HCT116 (cell line): Measurements from ENCODE around the gene TLCD1. TPM values are rescaled to one million over a fixed set of nuclear protein-coding genes. Genes with fewer than 3 reads are reported as not detected.
A peak's percentile ranks its signal among the peaks of the same experiment; 100 is the strongest.

Experiments
- ATAC-seq: fragments of 200-7000 bp; cut with Tn5 transposase; 2 replicates; pipeline ENCODE4 v1.9.1; 2020; ENCODE audit warnings: mild to moderate bottlenecking, moderate library complexity
- BruUV-seq: library from RNA; stranded (reverse); fragments of 400-500 nt; replicated peaks from 2 replicates; lab custom pipeline; 2021; lab: Mats Ljungman, UMichigan
- CTCF ChIA-PET: fragments of 300-600 bp; sonication (Branson Sonifier 250); formaldehyde crosslinking; loops from one replicate; lab custom pipeline; 2021; ENCODE audit warnings: antibody characterized with exemption; lab: Charles Lee
- POLR2A ChIA-PET: fragments of 300-600, 350-600 bp; sonication (Branson Sonifier 250); formaldehyde crosslinking; loops from one replicate; lab custom pipeline; 2021; ENCODE audit warnings: antibody characterized with exemption; lab: Charles Lee
- RAD21 ChIA-PET, 2 experiments: fragments of 300-600 bp; sonication (Branson Sonifier 250); formaldehyde crosslinking; loops; one replicate each; lab custom pipeline; 2023; ENCODE audit warnings: low total read pairs in 2 of 2; ENCODE audit not compliant: uncharacterized antibody in 2 of 2, unreplicated experiment in 2 of 2, low non-redundant PET in 1 of 2; lab: Charles Lee
- DNase-seq: peaks from one replicate; pipeline ENCODE4 v3.0.0-alpha.2; 2010; ENCODE audit warnings: low read depth, low spot score
- H2AFZ ChIP-seq: fragments of 200-600 bp; shearing (Covaris generic), sonication (generic); 2 replicates; pipeline ENCODE4 v1.6.1; 2017; ENCODE audit warnings: low read depth, mixed run types, mixed read lengths, antibody characterized with exemption, low read length; ENCODE audit not compliant: poor library complexity, severe bottlenecking
- H3K27ac ChIP-seq: 2 replicates; pipeline ENCODE4 v1.5.1; 2012; ENCODE audit warnings: low read depth, low read length
- H3K27me3 ChIP-seq: fragments of 200-600 bp; sonication (generic); 2 replicates; pipeline ENCODE4 v1.6.1; 2016; ENCODE audit warnings: mixed run types, low read length, mixed read lengths; ENCODE audit not compliant: insufficient read depth
- H3K36me3 ChIP-seq, 2 experiments: fragments of 200-500 bp in 1 of 2; fragments of 200-600 bp in 1 of 2; sonication (Bioruptor generic) in 1 of 2; sonication (generic) in 1 of 2; 2 replicates each; pipeline versions ENCODE4 v1.5.1 to v1.6.1; 2014 to 2016; ENCODE audit warnings: low read length in 2 of 2, inconsistent platforms in 1 of 2, mixed read lengths in 1 of 2, mixed run types in 1 of 2; ENCODE audit not compliant: insufficient read depth in 2 of 2, control insufficient read depth in 1 of 2
- H3K4me1 ChIP-seq, 2 experiments: fragments of 200-600 bp in 1 of 2; sonication (generic) in 1 of 2; 2 replicates each; pipeline versions ENCODE4 v1.5.1 to v1.6.1; 2012 to 2017; ENCODE audit warnings: low read length in 2 of 2, inconsistent platforms in 1 of 2, mild to moderate bottlenecking in 1 of 2, mixed read lengths in 1 of 2, mixed run types in 1 of 2, moderate library complexity in 1 of 2; ENCODE audit not compliant: insufficient read depth in 2 of 2, control insufficient read depth in 1 of 2
- H3K4me2 ChIP-seq: fragments of 200-600 bp; sonication (generic); 2 replicates; pipeline ENCODE4 v1.6.1; 2017; ENCODE audit warnings: mixed run types, low read length, mixed read lengths
- H3K4me3 ChIP-seq, 2 experiments: fragments of 200-600 bp in 1 of 2; sonication (generic) in 1 of 2; replicated peaks in 1 of 2; 2 replicates each; pipeline ENCODE4 v1.5.1; 2011 to 2016; ENCODE audit warnings: low read length in 2 of 2, control low read depth in 1 of 2, low read depth in 1 of 2, mild to moderate bottlenecking in 1 of 2, mixed read lengths in 1 of 2, mixed run types in 1 of 2
- H3K79me2 ChIP-seq: fragments of 200-600 bp; sonication (generic); 2 replicates; pipeline ENCODE4 v1.6.1; 2017; ENCODE audit warnings: mild to moderate bottlenecking, mixed run types, low read length, moderate library complexity, mixed read lengths; ENCODE audit not compliant: insufficient read depth
- H3K9ac ChIP-seq: fragments of 200-600 bp; sonication (generic); 2 replicates; pipeline ENCODE4 v1.6.1; 2016; ENCODE audit warnings: low read length, mixed read lengths
- H3K9me2 ChIP-seq: fragments of 200-600 bp; sonication (generic), shearing (Covaris generic); 2 replicates; pipeline ENCODE4 v1.6.1; 2017; ENCODE audit warnings: mixed run types, mild to moderate bottlenecking, moderate library complexity; ENCODE audit not compliant: insufficient read depth
- H3K9me3 ChIP-seq, 2 experiments: fragments of 200-500 bp in 1 of 2; fragments of 200-600 bp in 1 of 2; sonication (Bioruptor generic) in 1 of 2; sonication (generic) in 1 of 2; 2 replicates each; pipeline ENCODE4 v1.6.1; 2014 to 2017; ENCODE audit warnings: low read length in 2 of 2, mixed read lengths in 2 of 2, inconsistent platforms in 1 of 2, low read depth in 1 of 2, mild to moderate bottlenecking in 1 of 2, mixed run types in 1 of 2, moderate library complexity in 1 of 2; ENCODE audit not compliant: control insufficient read depth in 1 of 2, insufficient read depth in 1 of 2
- H4K20me1 ChIP-seq: fragments of 200-600 bp; sonication (generic), shearing (Covaris generic); 2 replicates; pipeline ENCODE4 v1.6.1; 2017; ENCODE audit warnings: mixed run types, mild to moderate bottlenecking, moderate library complexity; ENCODE audit not compliant: insufficient read depth
- EGR1 ChIP-seq: IDR thresholded peaks from 2 replicates; pipeline ENCODE4 v1.6.1; 2012; ENCODE audit warnings: low read depth
- EZH2phosphoT487 ChIP-seq: fragments of 200-600 bp; IDR thresholded peaks from 2 replicates; pipeline ENCODE4 v1.6.1; 2018; ENCODE audit warnings: antibody characterized with exemption, borderline replicate concordance
- JUND ChIP-seq: IDR thresholded peaks from 2 replicates; pipeline ENCODE4 v1.6.1; 2012
- POLR2AphosphoS5 ChIP-seq: IDR thresholded peaks from 2 replicates; pipeline ENCODE4 v1.6.1; 2011; ENCODE audit warnings: mild to moderate bottlenecking, low read depth, low read length, moderate library complexity
- RAD21 ChIP-seq: IDR thresholded peaks from 2 replicates; pipeline ENCODE4 v1.6.1; 2012; ENCODE audit warnings: low read depth, mild to moderate bottlenecking
- SP1 ChIP-seq: IDR thresholded peaks from 2 replicates; pipeline ENCODE4 v1.6.1; 2012; ENCODE audit warnings: low read depth
- SRF ChIP-seq: IDR thresholded peaks from 2 replicates; pipeline ENCODE4 v1.6.1; 2012; ENCODE audit warnings: low read depth
- ZNF274 ChIP-seq: fragments of 200-500 bp; sonication (Bioruptor generic); IDR thresholded peaks from 2 replicates; pipeline ENCODE4 v1.6.1; 2014; ENCODE audit warnings: mild to moderate bottlenecking, low read depth, low read length, inconsistent platforms
- intact Hi-C: fragments of 100-400 bp; cut with micrococcal nuclease; formaldehyde crosslinking; loops from 2 replicates; pipeline ENCODE4 v1.10.0; 2022
- total RNA-seq: library from RNA; stranded (reverse); gene quantifications from one replicate; pipeline ENCODE4 v1.2.1, GENCODE V29; 2021; ENCODE audit not compliant: unreplicated experiment
- TF ChIP-seq, protein P1 (sequence below), 3 experiments: fragments of 200-600 bp in 1 of 3; sonication (generic) in 1 of 3; IDR thresholded peaks in 2 of 3; conservative IDR thresholded peaks in 1 of 3; 2 replicates each; pipeline ENCODE4 v1.5.1; 2012 to 2017; ENCODE audit warnings: low read depth in 2 of 3, low read length in 2 of 3, antibody characterized with exemption in 1 of 3, borderline replicate concordance in 1 of 3, control low read depth in 1 of 3, mild to moderate bottlenecking in 1 of 3, mixed read lengths in 1 of 3, mixed run types in 1 of 3, moderate library complexity in 1 of 3; ENCODE audit not compliant: insufficient read depth in 1 of 3

The TLCD1 gene
- total RNA-seq, 1 experiment from 2014 or later: 28.3 TPM

DNA sequence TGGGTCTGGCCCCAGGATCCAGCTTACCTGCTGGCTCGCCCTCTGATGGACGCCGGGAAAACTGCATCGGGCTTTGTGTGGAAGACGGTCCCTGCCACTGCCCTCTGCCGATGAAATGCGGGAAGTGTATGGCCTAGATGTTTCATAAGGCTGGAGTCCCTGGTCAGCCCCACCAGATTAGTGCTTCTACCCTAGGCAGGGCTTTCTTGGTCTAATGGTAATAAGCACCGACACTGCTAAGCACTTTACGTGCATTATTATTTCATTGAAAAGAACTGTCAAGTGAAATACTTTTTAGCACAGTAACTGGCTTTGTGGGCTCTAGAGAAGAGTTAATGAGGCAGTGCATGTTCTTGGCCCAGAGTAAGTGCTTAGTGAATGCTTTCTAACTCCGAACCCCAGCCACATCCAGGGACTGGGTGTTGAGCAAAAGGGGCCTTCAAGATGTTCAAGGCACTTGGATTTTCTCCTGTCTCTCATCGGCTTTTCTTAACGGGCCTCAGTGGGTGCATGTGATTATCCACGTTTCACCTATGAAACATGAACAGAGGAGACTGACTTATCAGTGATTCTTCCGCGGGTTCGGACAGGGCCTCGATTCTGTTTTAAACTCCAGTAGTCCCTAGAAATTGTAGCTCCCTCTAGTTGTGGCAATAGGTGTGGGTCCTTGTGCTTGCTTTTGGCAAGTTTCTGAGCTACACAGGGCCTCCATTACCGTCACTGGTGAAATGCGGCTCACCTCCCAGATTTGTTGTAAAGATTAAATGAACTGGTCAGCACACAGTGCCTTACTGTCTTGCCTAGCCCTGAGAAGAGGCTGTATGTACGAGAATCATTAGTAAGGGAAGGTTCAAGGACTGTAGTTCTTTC, 24.4 kb upstream of the TLCD1 start (continued):
- TF ChIP-seq, protein P1, sequence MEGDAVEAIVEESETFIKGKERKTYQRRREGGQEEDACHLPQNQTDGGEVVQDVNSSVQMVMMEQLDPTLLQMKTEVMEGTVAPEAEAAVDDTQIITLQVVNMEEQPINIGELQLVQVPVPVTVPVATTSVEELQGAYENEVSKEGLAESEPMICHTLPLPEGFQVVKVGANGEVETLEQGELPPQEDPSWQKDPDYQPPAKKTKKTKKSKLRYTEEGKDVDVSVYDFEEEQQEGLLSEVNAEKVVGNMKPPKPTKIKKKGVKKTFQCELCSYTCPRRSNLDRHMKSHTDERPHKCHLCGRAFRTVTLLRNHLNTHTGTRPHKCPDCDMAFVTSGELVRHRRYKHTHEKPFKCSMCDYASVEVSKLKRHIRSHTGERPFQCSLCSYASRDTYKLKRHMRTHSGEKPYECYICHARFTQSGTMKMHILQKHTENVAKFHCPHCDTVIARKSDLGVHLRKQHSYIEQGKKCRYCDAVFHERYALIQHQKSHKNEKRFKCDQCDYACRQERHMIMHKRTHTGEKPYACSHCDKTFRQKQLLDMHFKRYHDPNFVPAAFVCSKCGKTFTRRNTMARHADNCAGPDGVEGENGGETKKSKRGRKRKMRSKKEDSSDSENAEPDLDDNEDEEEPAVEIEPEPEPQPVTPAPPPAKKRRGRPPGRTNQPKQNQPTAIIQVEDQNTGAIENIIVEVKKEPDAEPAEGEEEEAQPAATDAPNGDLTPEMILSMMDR (IDR thresholded peaks at IDR 0.05 in 2 of 3, conservative IDR thresholded peaks at IDR 0.05 in 1 of 3; ENCODE audit: borderline replicate concordance in 1 of 3, insufficient read depth in 1 of 3, low read depth in 2 of 3, low read length in 2 of 3): peak; percentile 98 to 100 (median 98)
- TF ChIP-seq SP1: 0 out of 2 replicates have a peak, but pooled peaks have one; percentile 4
- TF ChIP-seq EGR1: no peak
- TF ChIP-seq EZH2phosphoT487: no peak
- TF ChIP-seq SRF: no peak

DNA sequence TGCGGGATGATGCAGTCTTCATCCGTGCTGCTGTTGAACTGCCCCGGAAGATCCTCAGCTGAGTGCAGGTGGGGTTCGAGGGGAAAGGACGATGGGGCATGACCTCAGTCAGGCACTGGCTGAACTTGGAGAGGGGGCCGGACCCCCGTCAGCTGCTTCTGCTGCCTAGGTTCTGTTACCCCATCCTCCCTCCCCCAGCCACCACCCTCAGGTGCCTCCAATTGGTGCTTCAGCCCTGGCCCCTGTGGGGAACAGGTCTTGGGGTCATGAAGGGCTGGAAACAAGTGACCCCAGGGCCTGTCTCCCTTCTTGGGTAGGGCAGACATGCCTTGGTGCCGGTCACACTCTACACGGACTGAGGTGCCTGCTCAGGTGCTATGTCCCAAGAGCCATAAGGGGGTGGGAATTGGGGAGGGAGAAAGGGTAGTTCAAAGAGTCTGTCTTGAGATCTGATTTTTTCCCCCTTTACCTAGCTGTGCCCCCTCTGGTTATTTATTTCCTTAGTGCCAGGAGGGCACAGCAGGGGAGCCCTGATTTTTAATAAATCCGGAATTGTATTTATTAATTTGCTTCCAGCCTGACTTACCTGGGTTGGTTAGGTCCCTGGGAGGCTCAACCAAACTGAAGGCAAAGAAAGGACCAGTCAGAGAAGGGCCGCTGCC, 23.6 kb upstream of the TLCD1 start:
- H3K27ac ChIP-seq: peak overlapping the region; percentile 98
- BruUV-seq: no TSS peak
- ATAC-seq (peak; percentile 4), DNase-seq (no peak)
- H3K79me2 ChIP-seq: peaks cover 57% of the 10 kb centered on the region
- H3K36me3 ChIP-seq: peaks cover 32 to 56% of the 10 kb centered on the region in 2 experiments
- ChIA-PET POLR2A (interaction anchor here (0.6 to 11.6 kb wide), 5 partner anchors 14 to 28 kb away, joined by 3 to 149 read pairs (median 4); partner anchors contain the start of genes NEK8 and TLCD1), CTCF (interaction anchor here (0.6 to 13.6 kb wide), 14 partner anchors 12 to 202 kb away, joined by 3 to 207 read pairs (median 5); partner anchors contain the start of genes NEK8, PHF12, RPL23A and TLCD1), RAD21 (interaction anchor here (1.4 to 1.9 kb wide), 2 partner anchors 22 to 23 kb away, joined by 13 to 28 read pairs; partner anchors contain the start of genes TLCD1 (in 2 of the 2) and NEK8 (in 1 of the 2))
- intact Hi-C loops: loop anchor here (1.0 kb wide), 1 partner anchor 22 kb away; no protein-coding TSS in a partner anchor
- H2AFZ ChIP-seq: no peak overlapping the region
- H3K4me1 ChIP-seq: peaks cover 22 to 46% of the 10 kb centered on the region in 2 experiments
- peak overlapping the region; percentile 17; the same call in 1 of the 2 replicates for H3K4me2 ChIP-seq
- no peak overlapping the region for H3K4me3 ChIP-seq
- no peaks in the 10 kb centered on the region for H3K27me3 ChIP-seq
- no peaks in the 10 kb centered on the region for H3K9me2 ChIP-seq
- TF ChIP-seq JUND (no peak), RAD21 (no peak), ZNF274 (no peak), POLR2AphosphoS5 (no peak)
- TF ChIP-seq, protein P1 (IDR thresholded peaks at IDR 0.05 in 2 of 3, conservative IDR thresholded peaks at IDR 0.05 in 1 of 3; ENCODE audit: borderline replicate concordance in 1 of 3, insufficient read depth in 1 of 3, low read depth in 2 of 3, low read length in 2 of 3): no peak
- H3K9me3 ChIP-seq: no peaks in the 10 kb centered on the region
- H4K20me1 ChIP-seq: peaks cover 32% of the 10 kb centered on the region; the same call in 1 of the 2 replicates
- 0 out of 2 replicates have a peak overlapping the region, but pooled peaks have one; percentile 14 for H3K9ac ChIP-seq
